Activated CD8-positive, alpha-beta T cell treated with anti-CD3 and anti-CD28 coated beads for 36 hours (primary cell): ENCODE measurements around the gene KRTAP4-2. TPM values are rescaled to one million over a fixed set of nuclear protein-coding genes. Genes with fewer than 3 reads are reported as not detected.
"Not testable (repeated sequence)": the region's sequence is repeated elsewhere in the genome, so short reads cannot be mapped to it uniquely, and the experiment has no call there.

Experiments used
- ATAC-seq: fragments of 200-7000 bp; cut with Tn5 transposase; one replicate; pipeline ENCODE4 v1.10.0; 2021; ENCODE audit warnings: mild to moderate bottlenecking, moderate library complexity
- CTCF ChIA-PET: fragments of 350-600 bp; sonication (Branson Sonifier 250); formaldehyde crosslinking; loops from one replicate; lab custom pipeline; 2021; ENCODE audit warnings: antibody characterized with exemption; lab: Charles Lee
- POLR2A ChIA-PET: fragments of 350-600 bp; sonication (Branson Sonifier 250); formaldehyde crosslinking; loops from one replicate; lab custom pipeline; 2021; ENCODE audit warnings: antibody characterized with exemption; lab: Charles Lee
- DNase-seq: peaks from one replicate; pipeline ENCODE4 v3.0.0-alpha.2; 2020
- H3K27ac Mint-ChIP-seq: one replicate; pipeline ENCODE4 v1.8.0; 2021; ENCODE audit warnings: mild to moderate bottlenecking, mixed read lengths
- H3K27me3 Mint-ChIP-seq: one replicate; pipeline ENCODE4 v1.8.0; 2021; ENCODE audit warnings: mixed read lengths
- H3K36me3 Mint-ChIP-seq: one replicate; pipeline ENCODE4 v1.8.0; 2021; ENCODE audit warnings: low read depth, mixed read lengths
- H3K4me1 Mint-ChIP-seq: one replicate; pipeline ENCODE4 v1.8.0; 2021; ENCODE audit warnings: low read depth, mixed read lengths
- H3K4me3 Mint-ChIP-seq: one replicate; pipeline ENCODE4 v1.8.0; 2021; ENCODE audit warnings: mild to moderate bottlenecking, moderate library complexity, mixed read lengths
- H3K9me3 Mint-ChIP-seq: one replicate; pipeline ENCODE4 v1.8.0; 2021; ENCODE audit warnings: mixed read lengths
- intact Hi-C: fragments of 100-400 bp; cut with micrococcal nuclease; formaldehyde crosslinking; loops from one replicate; pipeline ENCODE4 v1.10.0; 2022
- total RNA-seq, 2 experiments: library from RNA; stranded (reverse); gene quantifications; one replicate each; pipeline ENCODE4 v1.2.3, GENCODE V29; 2021
- TF ChIP-seq, protein P1 (sequence below): fragments of 200-600 bp; IDR thresholded peaks from one replicate; pipeline ENCODE4 v1.8.0; 2022; ENCODE audit warnings: antibody characterized with exemption, mild to moderate bottlenecking

The KRTAP4-2 gene
- total RNA-seq, 2 experiments from 2014 or later, result not detected

DNA sequence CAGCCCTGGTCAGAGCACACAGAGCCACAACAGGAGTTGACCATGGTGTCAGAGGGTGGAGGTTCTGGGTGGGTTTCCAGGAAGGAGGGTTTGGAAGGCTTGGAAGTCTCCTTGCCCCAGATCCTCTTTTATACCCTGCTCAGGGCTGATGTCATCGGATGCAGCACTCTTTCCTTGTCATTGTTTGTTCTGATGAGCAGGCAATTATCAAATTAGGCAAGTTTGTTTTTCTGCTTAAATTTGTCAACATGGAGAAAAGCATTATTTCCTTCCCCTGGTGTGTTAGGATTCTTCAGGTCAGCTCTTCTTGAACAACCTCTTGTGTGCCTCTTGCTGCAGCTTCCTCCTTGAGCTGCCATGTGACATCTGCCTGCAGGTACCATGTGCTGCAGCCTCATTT is 17.4 kb downstream of the KRTAP4-2 start, which contains the start of gene KRTAP4-4:
TSS of gene KRTAP4-4 (minus strand) at position 101 of the 400 bp plus-strand sequence. CDS start at position 44, 57 bp downstream.
- H3K27me3 Mint-ChIP-seq, result peaks cover 2% of the 10 kb centered on the region
- H3K9me3 Mint-ChIP-seq, result no peaks in the 10 kb centered on the region
- ATAC-seq (no peak), DNase-seq (no peak)
- no peaks in the 10 kb centered on the region for H3K36me3 Mint-ChIP-seq
- POLR2A ChIA-PET, result no interaction called here
- intact Hi-C loops, result no loop called here
- H3K4me1 Mint-ChIP-seq, result no peaks in the 10 kb centered on the region
- H3K4me3 Mint-ChIP-seq, result no peak within 1 kb of the TSS
- TF ChIP-seq, protein P1, sequence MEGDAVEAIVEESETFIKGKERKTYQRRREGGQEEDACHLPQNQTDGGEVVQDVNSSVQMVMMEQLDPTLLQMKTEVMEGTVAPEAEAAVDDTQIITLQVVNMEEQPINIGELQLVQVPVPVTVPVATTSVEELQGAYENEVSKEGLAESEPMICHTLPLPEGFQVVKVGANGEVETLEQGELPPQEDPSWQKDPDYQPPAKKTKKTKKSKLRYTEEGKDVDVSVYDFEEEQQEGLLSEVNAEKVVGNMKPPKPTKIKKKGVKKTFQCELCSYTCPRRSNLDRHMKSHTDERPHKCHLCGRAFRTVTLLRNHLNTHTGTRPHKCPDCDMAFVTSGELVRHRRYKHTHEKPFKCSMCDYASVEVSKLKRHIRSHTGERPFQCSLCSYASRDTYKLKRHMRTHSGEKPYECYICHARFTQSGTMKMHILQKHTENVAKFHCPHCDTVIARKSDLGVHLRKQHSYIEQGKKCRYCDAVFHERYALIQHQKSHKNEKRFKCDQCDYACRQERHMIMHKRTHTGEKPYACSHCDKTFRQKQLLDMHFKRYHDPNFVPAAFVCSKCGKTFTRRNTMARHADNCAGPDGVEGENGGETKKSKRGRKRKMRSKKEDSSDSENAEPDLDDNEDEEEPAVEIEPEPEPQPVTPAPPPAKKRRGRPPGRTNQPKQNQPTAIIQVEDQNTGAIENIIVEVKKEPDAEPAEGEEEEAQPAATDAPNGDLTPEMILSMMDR, result no peak
- CTCF ChIA-PET, result interaction anchor here (0.7 kb wide), 1 partner anchor 17 kb away, joined by 3 read pairs; the partner anchor contains the start of gene KRTAP4-2
- no peak within 1 kb of the TSS for H3K27ac Mint-ChIP-seq

DNA sequence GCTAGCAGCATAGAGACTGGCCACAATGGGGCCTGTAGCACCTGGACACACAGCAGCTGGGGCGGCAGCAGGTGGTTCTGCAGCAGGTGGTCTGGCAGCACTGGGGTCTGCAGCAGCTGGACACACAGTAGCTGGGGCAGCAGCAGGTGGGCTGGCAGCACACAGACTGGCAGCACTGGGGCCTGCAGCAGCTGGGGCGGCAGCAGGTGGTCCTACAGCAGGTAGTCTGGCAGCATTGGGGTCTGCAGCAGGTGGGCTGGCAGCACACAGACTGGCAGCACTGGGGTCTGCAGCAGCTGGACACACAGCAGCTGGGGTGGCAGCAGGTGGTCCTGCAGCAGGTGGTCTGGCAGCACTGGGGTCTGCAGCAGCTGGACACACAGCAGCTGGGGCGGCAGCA is 17.8 kb downstream of the KRTAP4-2 start:
- H3K4me3 Mint-ChIP-seq, POLR2A ChIA-PET, H3K9me3 Mint-ChIP-seq, H3K27ac Mint-ChIP-seq, H3K27me3 Mint-ChIP-seq, intact Hi-C loops, H3K36me3 Mint-ChIP-seq, DNase-seq, H3K4me1 Mint-ChIP-seq, ATAC-seq, CTCF ChIA-PET: not testable (repeated sequence)

DNA sequence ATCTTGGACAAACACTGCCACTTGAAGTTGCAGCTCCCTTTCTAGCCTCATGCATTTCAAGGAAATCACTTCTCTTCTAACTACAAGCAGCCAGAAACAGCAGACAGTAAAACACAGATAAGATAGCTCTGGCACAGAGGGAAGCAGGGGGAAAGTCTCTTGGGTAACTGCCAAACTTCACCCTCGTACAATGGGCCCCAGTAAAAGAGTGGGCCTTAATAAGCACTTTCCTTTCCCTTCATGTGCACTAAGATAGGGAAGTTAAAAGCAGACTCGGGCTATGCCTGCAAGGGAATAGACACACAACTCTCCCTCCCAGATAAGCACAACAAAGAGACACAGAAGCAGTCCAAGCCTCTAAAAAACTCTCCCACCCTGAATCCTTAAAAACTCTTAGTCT is 24.2 kb downstream of the KRTAP4-2 start:
- H3K9me3 Mint-ChIP-seq, result no peaks in the 10 kb centered on the region
- H3K4me3 Mint-ChIP-seq, result no peak overlapping the region
- peaks cover 4% of the 10 kb centered on the region for H3K27me3 Mint-ChIP-seq
- CTCF ChIA-PET, result no interaction called here
- H3K4me1 Mint-ChIP-seq, result no peaks in the 10 kb centered on the region
- H3K27ac Mint-ChIP-seq, result no peak overlapping the region
- TF ChIP-seq, protein P1, result no peak
- POLR2A ChIA-PET, result no interaction called here
- intact Hi-C loops, result no loop called here
- no peaks in the 10 kb centered on the region for H3K36me3 Mint-ChIP-seq
- no peak for DNase-seq
- no peak for ATAC-seq

DNA sequence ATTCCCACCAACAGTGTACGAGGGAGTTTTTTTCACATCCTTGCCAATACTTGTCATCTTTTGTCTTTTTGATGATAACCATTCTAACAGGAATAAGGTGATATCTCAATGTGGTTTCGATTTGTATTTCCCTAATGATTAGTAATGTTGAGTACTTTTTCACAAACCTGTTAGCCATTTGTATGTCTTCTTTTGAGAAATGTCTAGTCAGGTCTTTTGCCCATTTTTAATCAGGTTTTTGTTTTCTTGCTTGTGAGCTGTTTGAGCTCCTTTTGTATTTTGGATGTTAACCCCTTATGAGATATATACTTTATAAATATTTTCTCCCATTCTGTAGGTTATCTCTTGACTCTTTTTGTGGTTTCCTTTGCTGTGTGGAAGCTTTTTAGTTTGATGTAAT is 26.5 kb downstream of the KRTAP4-2 start:
- no peaks in the 10 kb centered on the region for H3K9me3 Mint-ChIP-seq
- no peak for DNase-seq
- H3K36me3 Mint-ChIP-seq, result no peaks in the 10 kb centered on the region
- peaks cover 2% of the 10 kb centered on the region for H3K27me3 Mint-ChIP-seq
- no peak for ATAC-seq
- POLR2A ChIA-PET, result no interaction called here
- intact Hi-C loops, result no loop called here
- H3K4me1 Mint-ChIP-seq, result no peaks in the 10 kb centered on the region
- TF ChIP-seq, protein P1, result no peak
- CTCF ChIA-PET, result no interaction called here
- H3K4me3 Mint-ChIP-seq, result no peak overlapping the region
- no peak overlapping the region for H3K27ac Mint-ChIP-seq

DNA sequence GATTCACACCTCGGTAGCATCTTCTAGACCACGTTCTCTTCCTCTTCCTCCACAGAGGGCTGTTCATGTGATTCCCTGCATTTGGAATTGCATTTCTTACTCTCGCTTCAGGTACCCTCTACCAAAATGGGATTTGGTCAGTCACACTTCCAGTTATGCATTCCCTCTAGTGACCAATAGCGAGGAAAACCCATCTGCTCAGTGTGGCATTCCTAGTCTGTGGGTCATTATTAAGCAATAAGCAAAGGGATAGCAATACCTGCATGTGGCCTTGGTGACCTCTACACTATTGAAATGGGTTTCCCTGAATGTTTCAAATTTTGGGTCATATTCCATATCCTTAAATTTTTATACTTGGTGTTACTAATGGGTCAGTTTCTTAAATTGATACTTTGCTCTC is 28.0 kb downstream of the KRTAP4-2 start:
- DNase-seq (no peak), ATAC-seq (no peak)
- intact Hi-C loops, result no loop called here
- ChIA-PET POLR2A (no interaction called here), CTCF (no interaction called here)
- H3K27me3 Mint-ChIP-seq, result peaks cover 2% of the 10 kb centered on the region
- H3K27ac Mint-ChIP-seq, result no peak overlapping the region
- H3K9me3 Mint-ChIP-seq, result no peaks in the 10 kb centered on the region
- H3K4me3 Mint-ChIP-seq, result no peak overlapping the region
- no peaks in the 10 kb centered on the region for H3K36me3 Mint-ChIP-seq
- TF ChIP-seq, protein P1, result no peak
- no peaks in the 10 kb centered on the region for H3K4me1 Mint-ChIP-seq

DNA sequence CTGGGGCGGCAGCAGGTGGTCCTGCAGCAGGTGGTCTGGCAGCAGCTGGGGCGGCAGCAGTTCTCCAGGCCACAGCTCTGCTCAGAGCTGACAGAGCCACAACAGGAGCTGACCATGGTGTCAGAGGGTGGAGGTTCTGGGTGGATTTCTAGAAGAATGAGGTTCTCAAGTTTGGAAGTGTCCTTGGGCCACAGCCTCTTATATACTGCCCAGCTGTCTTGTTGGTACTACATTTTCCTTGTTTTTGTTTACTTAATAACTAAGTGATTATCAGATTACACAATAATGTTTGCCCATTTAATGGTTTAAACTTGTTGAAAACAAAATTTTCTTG is 28.4 kb downstream of the KRTAP4-2 start, which contains the start of gene KRTAP4-5:
TSS of gene KRTAP4-5 (minus strand) at position 174 of the 334 bp plus-strand sequence. CDS start at position 116, 58 bp downstream.
- DNase-seq (no peak), ATAC-seq (no peak)
- H3K4me3 Mint-ChIP-seq, result no peak within 1 kb of the TSS
- ChIA-PET POLR2A (no interaction called here), CTCF (no interaction called here)
- intact Hi-C loops, result no loop called here
- TF ChIP-seq, protein P1, result no peak
- peaks cover 2% of the 10 kb centered on the region for H3K27me3 Mint-ChIP-seq
- H3K36me3 Mint-ChIP-seq, result no peaks in the 10 kb centered on the region
- H3K4me1 Mint-ChIP-seq, result no peaks in the 10 kb centered on the region
- H3K27ac Mint-ChIP-seq, result no peak within 1 kb of the TSS
- H3K9me3 Mint-ChIP-seq, result no peaks in the 10 kb centered on the region

DNA sequence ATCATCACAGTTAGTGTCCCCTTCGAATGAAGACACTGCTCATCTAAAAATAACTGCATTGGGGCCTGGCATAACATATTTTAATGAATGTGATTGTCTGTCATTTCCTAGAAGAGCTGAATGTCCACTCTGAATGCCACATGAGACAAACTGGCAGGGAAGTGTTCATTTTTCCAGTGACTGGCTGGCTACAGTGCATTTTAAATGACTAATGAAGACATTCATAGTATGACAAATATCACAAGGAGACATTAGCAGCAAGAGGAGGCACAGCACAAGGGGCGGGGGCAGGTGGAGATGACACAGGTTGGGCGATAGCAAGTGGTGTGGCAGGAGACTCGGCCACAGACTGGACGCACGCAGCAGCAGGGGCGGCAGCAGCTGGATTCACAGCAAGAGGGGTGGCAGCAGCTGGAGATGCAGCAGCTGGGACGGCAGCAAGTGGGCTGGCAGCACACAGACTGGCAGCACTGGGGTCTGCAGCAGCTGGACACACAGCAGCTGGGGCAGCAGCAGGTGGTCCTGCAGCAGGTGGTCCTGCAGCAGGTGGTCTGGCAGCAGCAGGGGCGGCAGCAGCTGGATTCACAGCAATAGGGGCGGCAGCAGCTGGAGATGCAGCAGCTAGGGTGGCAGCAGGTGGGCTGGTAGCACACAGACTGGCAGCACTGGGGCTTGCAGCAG is 28.9 kb downstream of the KRTAP4-2 start:
- ATAC-seq, result not testable (repeated sequence)

More for the DNA sequence above, 28.9 kb downstream of the KRTAP4-2 start:
- H3K27ac Mint-ChIP-seq, H3K4me3 Mint-ChIP-seq, intact Hi-C loops, POLR2A ChIA-PET, CTCF ChIA-PET, H3K4me1 Mint-ChIP-seq, DNase-seq, H3K9me3 Mint-ChIP-seq, H3K27me3 Mint-ChIP-seq, H3K36me3 Mint-ChIP-seq: not testable (repeated sequence)
